HL-60 (cell line): ENCODE results near the gene TRIM3.

Experiments
- DNase-seq, 2 experiments: peaks; one replicate each; pipeline ENCODE4 v3.0.0-alpha.2; 2010 to 2020; ENCODE audit warnings: low read depth in 1 of 2, low spot score in 1 of 2
- H3K27ac ChIP-seq: fragments of 250-450 bp; sonication (Bioruptor Pico); replicated peaks from 2 replicates; pipeline ENCODE4 v1.5.1; 2020; ENCODE audit warnings: mild to moderate bottlenecking, moderate library complexity
- H3K27me3 ChIP-seq: fragments of 250-450 bp; sonication (Bioruptor Pico); 2 replicates; pipeline ENCODE4 v1.5.1; 2021; ENCODE audit warnings: mild to moderate bottlenecking, moderate library complexity; ENCODE audit not compliant: insufficient read depth, poor library complexity, severe bottlenecking
- H3K4me3 ChIP-seq: replicated peaks from 2 replicates; pipeline ENCODE4 v1.5.1; 2011; ENCODE audit warnings: mild to moderate bottlenecking, control low read depth, low read length; ENCODE audit not compliant: insufficient read depth
- CTCF ChIP-seq: IDR thresholded peaks from one replicate; pipeline ENCODE4 v1.5.1; 2011; ENCODE audit warnings: low read length, control low read depth, inconsistent platforms; ENCODE audit not compliant: insufficient read depth
- GABPA ChIP-seq: IDR thresholded peaks from 2 replicates; pipeline ENCODE4 v1.6.1; 2012; ENCODE audit warnings: low read depth
- POLR2AphosphoS5 ChIP-seq: IDR thresholded peaks from 2 replicates; pipeline ENCODE4 v1.6.1; 2012; ENCODE audit warnings: low read depth
- REST ChIP-seq: IDR thresholded peaks from 2 replicates; pipeline ENCODE4 v1.6.1; 2012; ENCODE audit warnings: low read depth; ENCODE audit not compliant: insufficient replicate concordance
- SPI1 ChIP-seq: IDR thresholded peaks from 2 replicates; pipeline ENCODE4 v1.6.1; 2012; ENCODE audit warnings: low read depth, mild to moderate bottlenecking, borderline replicate concordance

Gene TRIM3

GRCh38 chr11:6413791-6414201 is 59.9 kb downstream of the TRIM3 start:
- no peak overlapping the region for H3K27ac ChIP-seq
- H3K27me3 ChIP-seq: peaks cover 20% of the 10 kb centered on the region
- H3K4me3 ChIP-seq: no peak overlapping the region
- no peak for DNase-seq
- TF ChIP-seq CTCF: no peak
- TF ChIP-seq SPI1: no peak
- no peak for TF ChIP-seq REST
- TF ChIP-seq POLR2AphosphoS5: no peak
- TF ChIP-seq GABPA: no peak

GRCh38 chr11:6411594-6412031 is 62.1 kb downstream of the TRIM3 start:
- Histone ChIP-seq H3K27ac (no peak overlapping the region), H3K27me3 (no peaks in the 10 kb centered on the region), H3K4me3 (no peak overlapping the region)
- TF ChIP-seq CTCF (no peak), GABPA (no peak), SPI1 (no peak), POLR2AphosphoS5 (no peak), REST (no peak)
- DNase-seq: no peak

- no peak for DNase-seq
- TF ChIP-seq POLR2AphosphoS5: no peak
- Histone ChIP-seq H3K4me3 (no peak overlapping the region), H3K27ac (no peak overlapping the region), H3K27me3 (no peaks in the 10 kb centered on the region)
Observed at GRCh38 chr11:6410695-6411430, 62.9 kb downstream of the TRIM3 start.

GRCh38 chr11:6406370-6406769 is 67.4 kb downstream of the TRIM3 start:
- no peak overlapping the region for H3K4me3 ChIP-seq
- no peak overlapping the region for H3K27ac ChIP-seq
- TF ChIP-seq CTCF (no peak), GABPA (no peak), SPI1 (no peak), POLR2AphosphoS5 (no peak), REST (no peak)
- H3K27me3 ChIP-seq: no peaks in the 10 kb centered on the region
- no peak for DNase-seq
